Mucosa of descending colon (tissue), 3 donors: Measurements from ENCODE around the gene ANKRD17. TPM values are rescaled to one million over a fixed set of nuclear protein-coding genes. Genes with fewer than 3 reads are reported as not detected.

Source experiments
- ATAC-seq: fragments of 200-7000 bp; cut with Tn5 transposase; one replicate; pipeline ENCODE4 v1.9.1; 2020; ENCODE audit warnings: mild to moderate bottlenecking, moderate library complexity
- DNase-seq, 3 donors: peaks; one replicate each; pipeline ENCODE4 v3.0.0-alpha.2; 2020
- H3K36me3 ChIP-seq: fragments of 200-600 bp; one replicate; pipeline ENCODE4 v1.8.0; 2021; ENCODE audit warnings: low read depth, mild to moderate bottlenecking
- H3K4me1 ChIP-seq: fragments of 200-600 bp; one replicate; pipeline ENCODE4 v1.8.0; 2021; ENCODE audit warnings: low read depth, mild to moderate bottlenecking
- H3K4me3 ChIP-seq: fragments of 200-600 bp; one replicate; pipeline ENCODE4 v1.8.0; 2021; ENCODE audit warnings: mild to moderate bottlenecking
- H3K9me3 ChIP-seq: fragments of 200-600 bp; one replicate; pipeline ENCODE4 v1.8.0; 2021; ENCODE audit warnings: mild to moderate bottlenecking
- CTCF ChIP-seq: fragments of 200-600 bp; IDR thresholded peaks from one replicate; pipeline ENCODE4 v1.8.0; 2022; ENCODE audit warnings: antibody characterized with exemption, mild to moderate bottlenecking
- intact Hi-C, 2 donors: fragments of 100-400 bp; cut with DNase I in 1 of 2; cut with micrococcal nuclease in 1 of 2; formaldehyde crosslinking; loops; one replicate each; pipeline versions ENCODE4 v1.11.0 to v1.11.1; 2022; cut with DNase I, micrococcal nuclease
- total RNA-seq, 3 donors: library from RNA; stranded (reverse); fragmentation: NEBNext Ultra II Directional in 2 of 3; extraction: Animal tissue kit (Norgen Biotek cat#: 25700) in 2 of 3; gene quantifications; one replicate each; pipeline versions ENCODE4 v1.2.1 to v1.2.4, GENCODE V29; 2021 to 2023
- donor health status: DM: no; HTN: no; CAD: no; lungs with moderate emphysema.
- donor health status: DM: no; HTN: no; CAD: no.
- donor health status: DM: no; HTN: yes; CAD: no.

Gene ANKRD17
- total RNA-seq, 3 donors from 2014 or later = 62.4 to 75.3 (median 70.4) TPM

- Histone ChIP-seq H3K4me3 (no peak overlapping the region), H3K4me1 (no peaks in the 10 kb centered on the region), H3K9me3 (no peaks in the 10 kb centered on the region), H3K36me3 (no peaks in the 10 kb centered on the region)
- no peak for ATAC-seq
- TF ChIP-seq CTCF = no peak
- DNase-seq = no peak
- intact Hi-C loops = no loop called here
Measured at GRCh38 chr4:73109493-73109892, 149.1 kb downstream of the ANKRD17 start.

- H3K9me3 ChIP-seq = no peaks in the 10 kb centered on the region
- DNase-seq (no peak), ATAC-seq (no peak)
- intact Hi-C loops = no loop called here
- TF ChIP-seq CTCF = no peak
- H3K4me1 ChIP-seq = no peaks in the 10 kb centered on the region
- no peak overlapping the region for H3K4me3 ChIP-seq
- no peaks in the 10 kb centered on the region for H3K36me3 ChIP-seq
Measured at GRCh38 chr4:73104695-73105094, 153.9 kb downstream of the ANKRD17 start.

- intact Hi-C loops = no loop called here
- H3K36me3 ChIP-seq = no peaks in the 10 kb centered on the region
- H3K4me1 ChIP-seq = no peaks in the 10 kb centered on the region
- no peak overlapping the region for H3K4me3 ChIP-seq
- TF ChIP-seq CTCF = no peak
- no peaks in the 10 kb centered on the region for H3K9me3 ChIP-seq
- DNase-seq = no peak
- ATAC-seq = peak; percentile 66
Measured at GRCh38 chr4:73103799-73104503, 154.6 kb downstream of the ANKRD17 start.

GRCh38 chr4:73099143-73099542 lies 159.5 kb downstream of the ANKRD17 start:
- intact Hi-C loops = no loop called here
- no peaks in the 10 kb centered on the region for H3K36me3 ChIP-seq
- DNase-seq = no peak

GRCh38 chr4:73098713-73099112 lies 159.9 kb downstream of the ANKRD17 start:
- no peak for TF ChIP-seq CTCF
- intact Hi-C loops = no loop called here
- H3K4me1 ChIP-seq = no peaks in the 10 kb centered on the region
- no peaks in the 10 kb centered on the region for H3K36me3 ChIP-seq
- no peaks in the 10 kb centered on the region for H3K9me3 ChIP-seq
- no peak overlapping the region for H3K4me3 ChIP-seq
- ATAC-seq (no peak), DNase-seq (no peak)

More at GRCh38 chr4:73099143-73099542, 159.5 kb downstream of the ANKRD17 start:
- Histone ChIP-seq H3K4me3 (no peak overlapping the region), H3K9me3 (no peaks in the 10 kb centered on the region), H3K4me1 (no peaks in the 10 kb centered on the region)
- no peak for TF ChIP-seq CTCF
- ATAC-seq = no peak
